ENCODE measurements around the gene NBEAL2. TPM values are rescaled to one million over a fixed set of nuclear protein-coding genes. Genes with fewer than 3 reads are reported as not detected.

The NBEAL2 gene
- total and polyA plus RNA-seq, 3 donors from 2014 or later = 16.2 to 44.8 (median 40.2) TPM

GRCh38 chr3:46938118-46938517 lies 41.3 kb upstream of the NBEAL2 start:
- TF ChIP-seq POLR2A (IDR thresholded peaks at IDR 0.05) (no peak), CTCF (IDR thresholded peaks at IDR 0.05) (no peak)
- Histone ChIP-seq H3K27ac (no peak overlapping the region), H3K36me3 (ENCODE audit: low read depth, missing control alignments) (no peaks in the 10 kb centered on the region), H3K4me3 (no peak overlapping the region), H3K9me3 (no peaks in the 10 kb centered on the region), H3K27me3 (no peaks in the 10 kb centered on the region), H3K4me1 (peaks cover 20% of the 10 kb centered on the region)
- WGBS, 2 donors = 99 to 100% methylated on average over 2 of the region's 2 CpGs
- DNase-seq = no peak
- intact Hi-C loops (cut with DNase I; ENCODE audit: low total_unique reads) = no loop called here

DNA sequence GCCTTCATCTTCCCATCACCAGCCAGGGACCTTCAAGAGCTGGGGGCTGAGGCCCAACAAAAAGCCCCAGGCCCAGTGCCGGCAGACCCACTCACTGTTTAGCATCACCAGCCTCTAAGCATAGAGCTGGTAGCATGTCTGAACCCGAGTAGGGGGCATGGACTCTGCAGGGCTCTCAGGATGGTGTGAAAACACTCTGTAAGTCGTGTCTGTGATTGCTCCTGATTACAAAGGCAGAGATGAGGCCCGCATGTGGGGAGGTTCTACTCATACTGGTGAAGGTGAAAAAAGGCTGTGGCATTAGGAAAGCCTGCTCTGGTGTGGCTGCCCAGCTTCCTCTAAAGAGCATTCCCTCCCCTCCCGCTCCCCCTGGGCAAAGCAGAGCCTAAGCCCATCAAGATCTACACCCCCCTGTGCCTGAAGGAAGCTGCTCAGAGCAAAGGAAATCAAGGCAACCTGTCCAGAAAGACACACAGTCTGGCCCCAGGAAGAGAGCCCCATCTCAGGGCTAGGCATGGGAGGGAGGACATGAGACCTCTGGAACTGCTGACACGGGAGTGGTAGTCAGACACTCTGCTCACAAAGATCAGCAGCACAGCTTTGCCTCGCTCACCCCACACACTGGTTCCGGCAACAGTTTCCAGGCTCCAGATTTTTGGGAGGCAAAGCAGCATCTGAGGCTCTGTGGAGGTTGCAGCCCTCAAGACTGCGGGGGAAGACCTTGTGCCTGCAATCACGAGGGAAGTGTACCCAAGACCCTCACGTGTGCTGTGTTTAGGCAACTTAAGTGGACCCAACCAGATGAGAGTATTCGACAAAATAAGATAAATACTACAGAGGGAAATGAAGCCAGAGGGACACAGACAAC lies 39.7 kb upstream of the NBEAL2 start:
- Histone ChIP-seq H3K9me3 (no peaks in the 10 kb centered on the region), H3K27ac (no peak overlapping the region), H3K36me3 (ENCODE audit: low read depth, missing control alignments) (no peaks in the 10 kb centered on the region), H3K4me1 (peaks cover 25% of the 10 kb centered on the region), H3K4me3 (no peak overlapping the region), H3K27me3 (no peaks in the 10 kb centered on the region)
- WGBS, 2 donors = 86 to 92% methylated on average over 8 to 12 of the region's 12 CpGs
- DNase-seq = no peak
- TF ChIP-seq POLR2A (IDR thresholded peaks at IDR 0.05) (no peak), CTCF (IDR thresholded peaks at IDR 0.05) (no peak)
- intact Hi-C loops (cut with DNase I; ENCODE audit: low total_unique reads) = no loop called here

DNA sequence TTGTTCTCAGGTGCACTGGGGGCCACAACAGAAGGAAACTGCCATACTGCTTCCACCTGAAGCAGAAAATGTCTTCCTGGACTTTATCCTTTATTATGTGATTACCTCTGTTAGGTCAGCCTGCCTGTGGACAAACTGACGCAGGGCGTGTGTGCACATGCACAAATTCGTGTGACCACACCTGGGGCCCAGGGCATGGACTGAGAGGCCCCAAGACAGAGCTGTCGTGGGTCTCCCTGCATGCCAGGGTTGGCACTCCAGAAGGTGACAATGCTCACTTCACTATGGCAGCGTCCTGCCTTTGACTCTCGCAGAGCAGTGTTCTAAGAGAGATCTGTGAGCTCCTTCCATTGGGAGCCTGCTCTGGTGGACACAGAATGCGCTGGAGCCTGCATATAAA lies 37.4 kb upstream of the NBEAL2 start:
- Histone ChIP-seq H3K4me1 (peaks cover 34% of the 10 kb centered on the region), H3K27ac (no peak overlapping the region), H3K9me3 (no peaks in the 10 kb centered on the region), H3K27me3 (no peaks in the 10 kb centered on the region), H3K36me3 (ENCODE audit: low read depth, missing control alignments) (no peaks in the 10 kb centered on the region), H3K4me3 (no peak overlapping the region)
- TF ChIP-seq POLR2A (IDR thresholded peaks at IDR 0.05) (no peak), CTCF (IDR thresholded peaks at IDR 0.05) (no peak)
- intact Hi-C loops (cut with DNase I; ENCODE audit: low total_unique reads) = no loop called here
- no peak for DNase-seq
- 90 to 94% methylated on average over 7 of the region's 7 CpGs for WGBS, 2 donors

DNA sequence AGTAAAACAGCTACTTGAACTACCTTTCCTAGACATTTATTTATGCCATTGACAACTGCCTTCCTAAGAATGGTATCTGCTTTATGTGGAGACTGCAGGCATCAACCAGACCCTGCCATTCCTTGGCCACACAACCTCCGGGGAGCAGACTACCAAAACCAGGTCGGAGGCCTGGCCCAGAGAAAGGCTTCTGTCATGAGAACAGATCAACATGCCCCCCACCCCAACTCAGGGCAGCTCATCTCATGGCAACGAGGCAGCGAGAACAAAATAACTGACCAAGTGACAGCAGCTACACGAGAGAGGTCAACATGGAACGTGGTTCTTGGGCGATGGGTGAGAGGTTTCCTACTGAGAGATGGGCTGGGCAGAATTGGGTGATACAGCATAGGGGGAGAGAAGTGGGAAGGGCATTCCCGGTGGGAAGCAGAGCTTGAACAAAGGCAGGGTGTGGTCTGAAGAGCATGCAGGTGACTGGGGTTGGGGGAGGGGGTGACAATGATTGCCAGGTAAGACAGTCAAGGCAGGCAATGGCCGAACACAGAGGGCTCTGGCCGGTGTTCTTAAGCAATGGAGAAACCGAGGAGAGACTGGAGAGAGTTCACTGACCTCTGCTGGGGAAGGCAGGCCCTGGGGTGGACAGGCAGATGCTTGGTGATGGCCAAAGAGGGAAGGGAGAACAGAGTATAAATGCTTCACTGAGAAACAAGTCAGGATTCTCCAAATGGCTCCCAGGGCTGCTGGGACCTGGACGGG lies 36.8 kb upstream of the NBEAL2 start:
- Histone ChIP-seq H3K4me1 (peaks cover 40% of the 10 kb centered on the region), H3K27ac (no peak overlapping the region), H3K4me3 (no peak overlapping the region), H3K9me3 (no peaks in the 10 kb centered on the region), H3K27me3 (no peaks in the 10 kb centered on the region), H3K36me3 (ENCODE audit: low read depth, missing control alignments) (no peaks in the 10 kb centered on the region)
- TF ChIP-seq POLR2A (IDR thresholded peaks at IDR 0.05) = no peak
- no peak for TF ChIP-seq CTCF (IDR thresholded peaks at IDR 0.05)
- 92 to 93% methylated on average over 12 of the region's 12 CpGs for WGBS, 2 donors
- intact Hi-C loops (cut with DNase I; ENCODE audit: low total_unique reads) = no loop called here
- DNase-seq = no peak

Measured in testis (tissue), 3 donors.